Urothelium cell line (cell line): Measurements from ENCODE around the gene PRMT5.
A peak's percentile ranks its signal among the peaks of the same experiment; 100 is the strongest.

Experiments
- DNase-seq: peaks from one replicate; pipeline ENCODE4 v3.0.0; 2011; ENCODE audit warnings: low spot score, mixed read lengths
- FAIRE-seq: peaks from 2 replicates; lab custom pipeline; 2011; peaks lifted over from hg19 to GRCh38; lab: Jason Lieb, UNC

The PRMT5 gene

GRCh38 chr14:22878271-22879246, 50.6 kb downstream of the PRMT5 start:
- DNase-seq (no peak), FAIRE-seq (no peak)

GRCh38 chr14:22877000-22877501, 52.1 kb downstream of the PRMT5 start:
- FAIRE-seq = no peak
- DNase-seq = no peak

- DNase-seq = no peak
- FAIRE-seq = no peak
These were observed 53.3 kb downstream of the PRMT5 start for GRCh38 chr14:22875748-22876319.

- DNase-seq = no peak
- FAIRE-seq = no peak
These were observed 54.0 kb downstream of the PRMT5 start for GRCh38 chr14:22875003-22875747.

GRCh38 chr14:22872833-22873520, 56.2 kb downstream of the PRMT5 start:
- no peak for DNase-seq
- FAIRE-seq = no peak

- no peak for FAIRE-seq
- peak; percentile 86 for DNase-seq
These were observed 56.9 kb downstream of the PRMT5 start for GRCh38 chr14:22872033-22872832.

GRCh38 chr14:22871224-22872032, 57.7 kb downstream of the PRMT5 start, which contains the start of gene LRP10:
Gene LRP10 (plus strand): TSS chr14:22871740. CDS start chr14:22872304, 564 bp downstream.
- no peak for FAIRE-seq
- DNase-seq = peak; percentile 87

GRCh38 chr14:22870811-22871223, 58.4 kb downstream of the PRMT5 start:
- DNase-seq = no peak

More at GRCh38 chr14:22870811-22871223, 58.4 kb downstream of the PRMT5 start:
- no peak for FAIRE-seq
